ENCODE data around the gene TBC1D13. TPM values are rescaled to one million over a fixed set of nuclear protein-coding genes. Genes with fewer than 3 reads are reported as not detected.

Gene TBC1D13
- total and polyA plus RNA-seq, 9 of the 15 experiments (the other 6 are each of a cell fraction or from before 2014, with no cell fraction given), result 2.3 to 28.7 (median 11.4) TPM

GRCh38 chr9:128818839-128819715 lies 32.0 kb downstream of the TBC1D13 start (continued):
- TF ChIP-seq CUX1 (CRISPR knock-in tag; IDR thresholded peaks at IDR 0.05) (no peak), CGGBP1 (CRISPR knock-in tag; IDR thresholded peaks at IDR 0.05) (no peak), MAFK (IDR thresholded peaks at IDR 0.05; ENCODE audit: low read length) (no peak), ZBTB8A (IDR thresholded peaks at IDR 0.05; ENCODE audit: partially characterized antibody) (no peak), E2F8 (IDR thresholded peaks at IDR 0.05; ENCODE audit: low read depth, partially characterized antibody) (no peak), ZNF133 (CRISPR knock-in tag; IDR thresholded peaks at IDR 0.05) (no peak), ZC3H11A (IDR thresholded peaks at IDR 0.05; ENCODE audit: low read depth, low read length) (no peak), SETDB1 (IDR thresholded peaks at IDR 0.05; ENCODE audit: low read length) (no peak), AFF1 (IDR thresholded peaks at IDR 0.05; ENCODE audit: low read depth in 1 of 2, partially characterized antibody in 2 of 2) (no peak), STAG1 (CRISPR knock-in tag; IDR thresholded peaks at IDR 0.05; ENCODE audit: borderline replicate concordance) (no peak), ILK (tag; IDR thresholded peaks at IDR 0.05; ENCODE audit: borderline replicate concordance, low read depth) (no peak), ZNF384 (IDR thresholded peaks at IDR 0.05; ENCODE audit: low read depth, low read length) (no peak)
